ENCODE results near the gene PAIP1. TPM values are rescaled to one million over a fixed set of nuclear protein-coding genes. Genes with fewer than 3 reads are reported as not detected.

PAIP1 gene
- total and polyA plus RNA-seq, 2 donors from 2014 or later, result 65.0 to 75.8 TPM

DNA sequence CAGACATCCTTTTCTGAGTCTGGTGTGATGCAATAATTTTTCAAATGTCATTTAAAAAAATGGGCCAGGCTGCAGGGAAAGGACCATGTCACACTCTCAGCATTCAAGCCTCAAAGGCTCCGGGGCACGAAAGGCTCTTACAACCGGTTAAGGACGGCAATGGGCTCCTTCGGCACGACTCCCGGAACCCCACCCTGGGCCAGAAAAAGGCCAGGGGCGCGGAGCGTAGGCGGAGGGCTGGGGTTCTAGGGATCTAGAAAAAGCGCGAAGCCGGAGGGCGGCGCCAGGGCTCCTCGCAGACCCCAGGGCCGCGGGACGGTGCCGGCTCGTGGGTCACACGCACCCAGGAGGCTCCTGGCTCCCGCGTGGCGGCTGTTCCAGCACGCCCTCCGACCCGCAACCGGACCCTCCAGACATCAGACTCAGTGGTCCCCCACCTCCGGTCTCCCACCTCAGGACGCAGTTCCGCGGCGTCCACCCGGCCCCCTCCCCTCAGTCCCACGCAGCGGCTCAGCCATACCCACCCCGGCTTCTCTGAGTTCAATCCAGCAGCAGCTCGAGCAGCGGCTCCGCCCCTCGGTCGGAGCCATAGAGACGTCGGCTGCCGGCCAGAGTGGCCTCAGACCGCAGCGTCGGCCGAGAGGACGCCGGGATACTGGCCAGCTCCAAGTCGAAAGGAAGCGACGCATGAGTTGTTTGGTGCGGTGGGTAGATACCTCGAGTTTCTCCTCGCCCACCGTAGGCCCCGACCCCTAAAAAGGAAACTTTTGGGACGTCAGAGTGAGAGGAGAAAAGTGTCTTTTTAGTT lies 73.4 kb downstream of the PAIP1 start, which contains the start of gene TMEM267:
TMEM267 (minus strand) TSS at position 568 of the 808 bp plus-strand sequence. CDS start 29,896 bp downstream, outside the sequence.
- Histone ChIP-seq H3K9me3 (ENCODE audit: control insufficient read depth in 2 of 3, insufficient read depth in 1 of 3, low read length in 3 of 3) (no peaks in the 10 kb centered on the region), H3K4me3 (ENCODE audit: low read length in 3 of 3) (peak within 1 kb of the TSS; percentile 89 to 95 (median 91)), H3K27ac (ENCODE audit: low read depth in 2 of 2, low read length in 2 of 2) (peak within 1 kb of the TSS; percentile 97 to 99), H3K4me1 (ENCODE audit: control insufficient read depth in 2 of 3, insufficient read depth in 2 of 3, low read depth in 1 of 3, low read length in 3 of 3) (peaks cover 0 to 8% (median 6%) of the 10 kb centered on the region in 3 donors), H3K36me3 (ENCODE audit: control insufficient read depth in 2 of 3, insufficient read depth in 3 of 3, low read length in 3 of 3) (no peaks in the 10 kb centered on the region), H3K27me3 (ENCODE audit: control insufficient read depth, insufficient read depth, low read length) (no peaks in the 10 kb centered on the region), H3K9ac (ENCODE audit: low read length in 3 of 3) (peak within 1 kb of the TSS; percentile 91 to 98 (median 95))
- TF ChIP-seq CTCF (IDR thresholded peaks at IDR 0.05; ENCODE audit: borderline replicate concordance, extremely low read depth, insufficient read depth), result no peak
- intact Hi-C loops (cut with DNase I), result no loop called here
- FAIRE-seq (no peak), DNase-seq (peak; percentile 93 to 98 (median 97))

DNA sequence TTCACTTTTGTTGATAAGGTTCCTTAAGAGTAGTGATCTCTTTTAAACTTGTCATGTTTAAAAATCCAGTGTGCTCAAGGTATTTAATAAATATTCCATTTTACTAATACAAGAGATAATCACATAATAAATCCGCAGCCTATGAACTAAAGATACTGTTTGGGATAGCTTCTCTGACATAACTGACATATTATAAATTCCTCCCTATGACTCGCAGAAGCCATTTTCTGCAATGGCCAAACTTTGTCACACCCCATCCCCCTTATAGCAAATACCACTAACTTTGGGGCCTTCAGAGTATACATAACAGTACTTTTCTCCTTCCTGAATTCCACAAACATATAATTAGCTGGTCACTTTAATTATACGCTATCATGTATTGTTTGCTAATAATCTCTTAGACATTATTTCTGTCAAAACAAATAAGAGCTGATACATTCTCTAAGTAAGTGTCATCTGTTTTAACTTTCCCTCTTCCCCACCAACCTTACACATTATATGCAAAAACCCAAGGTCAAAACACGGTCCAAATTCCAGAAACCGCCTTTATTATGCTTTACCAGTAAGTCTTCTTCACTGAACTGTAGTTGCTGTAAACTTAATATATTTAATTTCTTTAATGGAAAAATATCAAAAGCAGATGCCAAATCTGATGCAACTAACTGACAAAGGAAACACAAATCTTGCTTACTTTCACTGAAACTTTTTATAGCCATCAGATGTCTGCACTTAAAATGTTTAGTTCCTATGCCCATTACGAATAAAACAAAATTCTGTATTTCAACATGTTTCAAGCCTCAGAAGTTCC lies 74.2 kb downstream of the PAIP1 start:
- Histone ChIP-seq H3K27ac (ENCODE audit: low read depth in 2 of 2, low read length in 2 of 2) (peak overlapping the region; percentile 97 to 99), H3K4me3 (ENCODE audit: low read length in 3 of 3) (peak overlapping the region; percentile 89 to 95 (median 91)), H3K4me1 (ENCODE audit: control insufficient read depth in 2 of 3, insufficient read depth in 2 of 3, low read depth in 1 of 3, low read length in 3 of 3) (peaks cover 0 to 8% (median 6%) of the 10 kb centered on the region in 3 donors), H3K9ac (ENCODE audit: low read length in 3 of 3) (peak overlapping the region; percentile 65 to 74 (median 70)), H3K27me3 (ENCODE audit: control insufficient read depth, insufficient read depth, low read length) (no peaks in the 10 kb centered on the region), H3K36me3 (ENCODE audit: control insufficient read depth in 2 of 3, insufficient read depth in 3 of 3, low read length in 3 of 3) (no peaks in the 10 kb centered on the region), H3K9me3 (ENCODE audit: control insufficient read depth in 2 of 3, insufficient read depth in 1 of 3, low read length in 3 of 3) (no peaks in the 10 kb centered on the region)
- FAIRE-seq (no peak), DNase-seq (peak in 1 of 5 donors; percentile 12)
- intact Hi-C loops (cut with DNase I), result no loop called here
- TF ChIP-seq CTCF (IDR thresholded peaks at IDR 0.05; ENCODE audit: borderline replicate concordance, extremely low read depth, insufficient read depth), result no peak

Other genes starting within 250 kb of the PAIP1 start
- 55.1 TPM for gene HMGCS1, start 243.7 kb downstream of the PAIP1 start, total RNA-seq
- 30.9 TPM for gene HMGCS1, start 243.7 kb downstream of the PAIP1 start, polyA plus RNA-seq (ENCODE audit: insufficient read depth, low read depth, low replicate concordance)
- gene CCL28, start 144.7 kb downstream of the PAIP1 start, total RNA-seq, result 22.8 TPM
- 2.3 TPM for gene CCL28, start 144.7 kb downstream of the PAIP1 start, polyA plus RNA-seq (ENCODE audit: insufficient read depth, low read depth, low replicate concordance)
- 24.1 TPM for gene TMEM267, start 73.2 kb downstream of the PAIP1 start, total RNA-seq
- 7.1 TPM for gene TMEM267, start 73.2 kb downstream of the PAIP1 start, polyA plus RNA-seq (ENCODE audit: insufficient read depth, low read depth, low replicate concordance)
- gene C5orf34, start 41.9 kb downstream of the PAIP1 start, total RNA-seq, result 2.3 TPM
- 0.71 TPM for gene C5orf34, start 41.9 kb downstream of the PAIP1 start, polyA plus RNA-seq (ENCODE audit: insufficient read depth, low read depth, low replicate concordance)
- gene NNT, start 46.1 kb upstream of the PAIP1 start, total RNA-seq, result 101 TPM
- 56.4 TPM for gene NNT, start 46.1 kb upstream of the PAIP1 start, polyA plus RNA-seq (ENCODE audit: insufficient read depth, low read depth, low replicate concordance)

All from kidney (tissue), 14 donors.